GM06990 (cell line): ENCODE measurements around the gene POC5.

Experiments
- DNase-seq: peaks from one replicate; pipeline ENCODE4 v3.0.0-alpha.2; 2011; ENCODE audit not compliant: insufficient read length; ENCODE audit errors: extremely low read depth
- H3K27me3 ChIP-seq: replicated peaks from 2 replicates; pipeline ENCODE4 v1.6.0; 2011; ENCODE audit warnings: low read length; ENCODE audit not compliant: control insufficient read depth, insufficient read depth
- H3K36me3 ChIP-seq: 2 replicates; pipeline ENCODE4 v1.5.1; 2011; ENCODE audit warnings: low read length; ENCODE audit not compliant: control insufficient read depth, insufficient read depth
- H3K4me3 ChIP-seq: replicated peaks from 2 replicates; pipeline ENCODE4 v1.5.1; 2011; ENCODE audit warnings: low read depth, mild to moderate bottlenecking, control low read depth, low read length
- CTCF ChIP-seq: IDR thresholded peaks from 2 replicates; pipeline ENCODE4 v1.5.1; 2011; ENCODE audit warnings: low read length, control low read depth, mild to moderate bottlenecking, inconsistent platforms; ENCODE audit not compliant: insufficient read depth, poor library complexity, severe bottlenecking

POC5 gene

GRCh38 chr5:75640826-75641225 lies 76.4 kb downstream of the POC5 start:
- no peak for DNase-seq
- Histone ChIP-seq H3K27me3 (no peaks in the 10 kb centered on the region), H3K36me3 (no peaks in the 10 kb centered on the region), H3K4me3 (no peak overlapping the region)
- TF ChIP-seq CTCF: no peak

- no peak for TF ChIP-seq CTCF
- Histone ChIP-seq H3K4me3 (no peak overlapping the region), H3K36me3 (no peaks in the 10 kb centered on the region), H3K27me3 (no peaks in the 10 kb centered on the region)
- DNase-seq: no peak
These were observed 76.8 kb downstream of the POC5 start for GRCh38 chr5:75640395-75640794.

DNA sequence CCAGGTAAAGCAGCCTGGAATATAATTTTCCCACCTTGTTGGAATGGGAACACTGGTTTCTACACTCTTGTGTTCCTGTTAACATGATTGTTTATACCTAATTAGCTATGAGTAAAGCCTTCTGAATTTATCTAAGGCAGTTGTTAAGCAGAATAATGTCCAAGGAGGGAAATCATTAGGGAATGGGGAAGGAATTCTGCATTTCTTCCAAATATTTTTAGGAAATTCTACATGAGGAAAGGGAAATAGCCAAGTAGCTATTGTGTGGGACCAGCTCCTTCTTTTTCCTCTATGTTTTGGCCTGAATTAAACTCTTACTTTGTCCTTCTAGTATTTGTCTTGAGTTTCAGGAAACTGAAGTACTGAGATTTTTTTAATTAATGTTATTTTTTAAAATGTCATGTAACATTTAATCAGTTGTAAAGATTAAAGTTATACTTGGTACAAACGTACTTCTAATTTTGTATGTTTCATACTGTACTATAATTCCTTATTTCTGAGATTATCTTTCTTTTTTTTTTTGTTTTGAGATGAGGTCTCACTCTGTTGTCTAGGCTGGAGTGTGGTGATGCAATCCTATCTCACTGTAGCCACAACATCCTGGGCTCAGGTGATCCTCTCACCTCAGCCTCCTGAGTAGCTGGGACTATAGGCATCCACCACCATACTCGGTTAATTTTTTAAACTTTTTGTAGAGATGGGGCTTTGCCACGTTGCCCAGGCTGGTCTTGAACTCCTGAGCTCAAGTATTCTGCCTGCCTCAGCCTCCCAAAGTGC lies 77.5 kb downstream of the POC5 start:
- H3K27me3 ChIP-seq: no peaks in the 10 kb centered on the region
- H3K36me3 ChIP-seq: no peaks in the 10 kb centered on the region
- no peak for DNase-seq
- H3K4me3 ChIP-seq: no peak overlapping the region
- TF ChIP-seq CTCF: no peak

- H3K4me3 ChIP-seq: no peak overlapping the region
- no peaks in the 10 kb centered on the region for H3K27me3 ChIP-seq
- DNase-seq: no peak
- no peak for TF ChIP-seq CTCF
- H3K36me3 ChIP-seq: no peaks in the 10 kb centered on the region
These were observed 79.3 kb downstream of the POC5 start for GRCh38 chr5:75637949-75638348.

GRCh38 chr5:75632321-75632720 lies 84.9 kb downstream of the POC5 start:
- Histone ChIP-seq H3K27me3 (no peaks in the 10 kb centered on the region), H3K4me3 (no peak overlapping the region), H3K36me3 (no peaks in the 10 kb centered on the region)
- no peak for DNase-seq
- no peak for TF ChIP-seq CTCF

DNA sequence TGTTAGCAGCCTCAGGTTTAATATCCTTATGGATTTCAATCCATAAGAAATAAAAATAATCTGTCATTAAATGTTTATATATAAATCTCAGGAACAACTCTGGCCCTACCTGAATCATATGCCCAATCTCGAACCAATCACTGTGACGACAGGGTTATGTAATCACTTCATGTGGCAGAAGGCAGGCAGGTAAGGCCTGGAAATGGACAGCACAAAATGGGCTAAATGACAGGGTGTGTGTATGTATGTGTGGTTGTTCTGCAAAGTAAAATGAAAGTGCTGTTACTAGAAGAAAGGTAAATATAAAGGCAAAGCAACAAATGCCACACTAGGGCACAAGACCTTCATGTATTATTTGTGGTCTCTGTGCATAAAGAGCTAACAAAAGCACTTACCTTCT lies 86.4 kb downstream of the POC5 start:
- no peak for TF ChIP-seq CTCF
- H3K27me3 ChIP-seq: no peaks in the 10 kb centered on the region
- no peaks in the 10 kb centered on the region for H3K36me3 ChIP-seq
- no peak overlapping the region for H3K4me3 ChIP-seq
- DNase-seq: no peak
